Loucy (cell line): ENCODE measurements around the gene SLC36A1.

Experiments
- H2AFZ ChIP-seq: fragments of 200-600 bp; sonication (generic); 2 replicates; pipeline ENCODE4 v1.6.0; 2016; ENCODE audit warnings: antibody characterized with exemption, mild to moderate bottlenecking, low read length, moderate library complexity
- H3F3A ChIP-seq: fragments of 200-600 bp; 2 replicates; pipeline ENCODE4 v1.6.0; 2016; ENCODE audit warnings: antibody characterized with exemption, low read depth, mild to moderate bottlenecking
- H3K27me3 ChIP-seq: fragments of 200-600 bp; sonication (generic); 2 replicates; pipeline ENCODE4 v1.6.1; 2014; ENCODE audit warnings: low read length, mild to moderate bottlenecking; ENCODE audit not compliant: insufficient read depth, poor library complexity, severe bottlenecking
- H3K36me3 ChIP-seq: fragments of 200-600 bp; sonication (generic); 2 replicates; pipeline ENCODE4 v1.6.1; 2016; ENCODE audit warnings: low read length; ENCODE audit not compliant: insufficient read depth
- H3K4me1 ChIP-seq: fragments of 200-600 bp; sonication (generic); 2 replicates; pipeline ENCODE4 v1.5.1; 2014; ENCODE audit warnings: low read length, mild to moderate bottlenecking; ENCODE audit not compliant: insufficient read depth, poor library complexity, severe bottlenecking
- H3K4me2 ChIP-seq: fragments of 200-600 bp; sonication (generic); 2 replicates; pipeline ENCODE4 v1.6.0; 2014; ENCODE audit warnings: antibody characterized with exemption, low read length, low read depth, mild to moderate bottlenecking; ENCODE audit not compliant: poor library complexity, severe bottlenecking
- H3K4me3 ChIP-seq: fragments of 200-600 bp; sonication (generic); 2 replicates; pipeline ENCODE4 v1.5.1; 2014; ENCODE audit warnings: low read length, mild to moderate bottlenecking, mixed read lengths; ENCODE audit not compliant: poor library complexity, severe bottlenecking
- H3K79me2 ChIP-seq: fragments of 200-600 bp; sonication (generic); 2 replicates; pipeline ENCODE4 v1.6.1; 2014; ENCODE audit warnings: low read length; ENCODE audit not compliant: insufficient read depth
- H3K9ac ChIP-seq: fragments of 200-600 bp; sonication (generic); 2 replicates; pipeline ENCODE4 v1.6.0; 2014; ENCODE audit warnings: mild to moderate bottlenecking, low read depth, low read length, moderate library complexity; ENCODE audit not compliant: poor library complexity, severe bottlenecking
- H3K9me2 ChIP-seq: fragments of 200-600 bp; sonication (generic); replicated peaks from 2 replicates; pipeline ENCODE4 v1.6.1; 2016; ENCODE audit warnings: low read depth, low read length, mixed read lengths
- H3K9me3 ChIP-seq: fragments of 200-600 bp; sonication (generic); 2 replicates; pipeline ENCODE4 v1.6.1; 2014; ENCODE audit warnings: mild to moderate bottlenecking, antibody characterized with exemption, low read length, low read depth; ENCODE audit not compliant: insufficient read depth
- H4K20me1 ChIP-seq: fragments of 200-600 bp; sonication (generic); 2 replicates; pipeline ENCODE4 v1.6.0; 2014; ENCODE audit warnings: antibody characterized with exemption, low read length, mild to moderate bottlenecking; ENCODE audit not compliant: insufficient read depth, poor library complexity, severe bottlenecking
- CTCF ChIP-seq: fragments of 200-600 bp; sonication (generic); conservative IDR thresholded peaks from 2 replicates; pipeline ENCODE4 v1.5.1; 2014; ENCODE audit warnings: mild to moderate bottlenecking, antibody characterized with exemption, low read length
- EZH2phosphoT487 ChIP-seq: fragments of 200-600 bp; IDR thresholded peaks from 2 replicates; pipeline ENCODE4 v1.6.1; 2018; ENCODE audit warnings: antibody characterized with exemption, mild to moderate bottlenecking, moderate library complexity, borderline replicate concordance

The SLC36A1 gene

GRCh38 chr5:151454166-151454565, 6.8 kb downstream of the SLC36A1 start:
- no peak overlapping the region for H3K4me3 ChIP-seq
- no peaks in the 10 kb centered on the region for H3F3A ChIP-seq
- no peaks in the 10 kb centered on the region for H3K79me2 ChIP-seq
- H3K27me3 ChIP-seq, result no peaks in the 10 kb centered on the region
- TF ChIP-seq CTCF (no peak), EZH2phosphoT487 (no peak)
- H3K36me3 ChIP-seq, result no peaks in the 10 kb centered on the region
- no peak overlapping the region for H3K9ac ChIP-seq
- H3K4me2 ChIP-seq, result no peak overlapping the region
- no peaks in the 10 kb centered on the region for H4K20me1 ChIP-seq
- no peaks in the 10 kb centered on the region for H3K9me2 ChIP-seq
- H3K9me3 ChIP-seq, result no peaks in the 10 kb centered on the region
- no peak overlapping the region for H2AFZ ChIP-seq
- no peaks in the 10 kb centered on the region for H3K4me1 ChIP-seq

GRCh38 chr5:151454889-151455288, 7.5 kb downstream of the SLC36A1 start:
- Histone ChIP-seq H4K20me1 (no peaks in the 10 kb centered on the region), H3K79me2 (no peaks in the 10 kb centered on the region), H3K4me2 (no peak overlapping the region), H3K27me3 (no peaks in the 10 kb centered on the region), H3K9ac (no peak overlapping the region), H3K36me3 (no peaks in the 10 kb centered on the region), H3K4me3 (no peak overlapping the region), H2AFZ (no peak overlapping the region), H3K4me1 (no peaks in the 10 kb centered on the region), H3F3A (no peaks in the 10 kb centered on the region), H3K9me3 (no peaks in the 10 kb centered on the region), H3K9me2 (no peaks in the 10 kb centered on the region)
- TF ChIP-seq EZH2phosphoT487 (no peak), CTCF (no peak)

GRCh38 chr5:151456321-151456940, 9.0 kb downstream of the SLC36A1 start:
- Histone ChIP-seq H3K4me1 (no peaks in the 10 kb centered on the region), H3K9me2 (no peaks in the 10 kb centered on the region), H3K9ac (no peak overlapping the region), H3K4me3 (no peak overlapping the region), H3K4me2 (no peak overlapping the region), H3F3A (no peaks in the 10 kb centered on the region), H4K20me1 (no peaks in the 10 kb centered on the region), H3K79me2 (no peaks in the 10 kb centered on the region), H3K27me3 (no peaks in the 10 kb centered on the region), H3K36me3 (no peaks in the 10 kb centered on the region), H2AFZ (no peak overlapping the region), H3K9me3 (no peaks in the 10 kb centered on the region)
- TF ChIP-seq CTCF (no peak), EZH2phosphoT487 (no peak)
